Activated naive CD8-positive, alpha-beta T cell treated with anti-CD3 and anti-CD28 coated beads, Interleukin-2, amount 50 U/mL, for 16 hours (primary cell): Measurements from ENCODE around the gene CALM1.

Experiments
- DNase-seq: peaks from one replicate; pipeline ENCODE4 v3.0.0-alpha.2; 2020; ENCODE audit warnings: low read depth, low spot score

The CALM1 gene

GRCh38 chr14:90408713-90409112 lies 11.9 kb downstream of the CALM1 start:
- no peak for DNase-seq

- no peak for DNase-seq
Measured at GRCh38 chr14:90409209-90409730, 12.4 kb downstream of the CALM1 start.

DNA sequence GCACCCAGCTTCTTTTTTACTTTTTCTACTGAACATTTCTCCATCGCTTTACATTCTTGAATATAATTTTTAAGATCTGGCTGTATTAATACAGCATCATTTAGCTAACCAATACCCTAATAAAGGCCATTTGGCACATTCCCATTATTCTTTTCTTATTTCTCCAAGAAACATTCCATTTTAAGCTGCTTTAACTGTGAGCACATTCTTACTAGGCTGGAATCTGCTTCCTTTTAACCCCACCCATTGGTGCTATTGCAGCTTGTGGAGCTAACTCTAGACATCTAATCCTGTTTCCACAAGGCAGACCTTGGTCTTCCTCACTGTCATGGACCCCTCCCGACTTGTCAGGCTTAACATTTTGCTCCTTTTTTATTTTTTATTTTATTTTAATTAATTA lies 15.2 kb downstream of the CALM1 start:
- no peak for DNase-seq

GRCh38 chr14:90416720-90417119 lies 19.9 kb downstream of the CALM1 start:
- no peak for DNase-seq

GRCh38 chr14:90418053-90418452 lies 21.2 kb downstream of the CALM1 start:
- no peak for DNase-seq

- no peak for DNase-seq
Measured at GRCh38 chr14:90419200-90419599, 22.4 kb downstream of the CALM1 start.

DNA sequence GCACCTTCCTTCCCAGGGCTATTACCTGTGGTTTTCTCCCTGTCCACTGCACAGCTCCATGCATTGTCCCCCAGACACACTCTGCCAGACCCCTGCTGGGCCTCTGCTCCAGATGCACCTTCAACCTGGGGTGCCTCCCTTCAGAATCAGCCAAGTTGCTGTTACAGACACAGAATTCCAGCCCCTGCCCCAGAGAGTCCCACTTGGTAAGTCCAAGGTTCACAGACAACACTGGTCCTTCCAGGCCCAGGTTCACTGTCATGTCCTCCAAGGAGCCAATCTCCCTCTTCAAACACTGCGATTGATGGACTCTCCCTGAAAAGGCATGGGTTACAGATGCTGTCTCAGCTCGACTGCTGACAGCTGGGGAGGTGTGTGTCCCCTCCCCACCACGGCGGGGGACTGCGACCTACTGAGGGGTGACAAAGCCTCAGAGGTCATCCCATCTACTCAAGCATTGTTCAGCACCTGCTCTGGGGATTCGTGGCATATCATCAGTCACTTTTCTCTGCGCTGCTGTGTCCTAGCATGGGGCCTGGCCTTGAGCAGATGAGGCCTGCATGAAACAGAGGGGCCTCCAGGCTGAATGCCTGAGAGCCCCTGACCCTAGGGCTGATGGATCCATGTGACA lies 24.3 kb downstream of the CALM1 start:
- DNase-seq, result no peak

- no peak for DNase-seq
Measured at GRCh38 chr14:90421632-90422020, 24.8 kb downstream of the CALM1 start.

- no peak for DNase-seq
Measured at GRCh38 chr14:90423166-90423565, 26.3 kb downstream of the CALM1 start.

GRCh38 chr14:90424075-90424474 lies 27.2 kb downstream of the CALM1 start:
- no peak for DNase-seq

DNA sequence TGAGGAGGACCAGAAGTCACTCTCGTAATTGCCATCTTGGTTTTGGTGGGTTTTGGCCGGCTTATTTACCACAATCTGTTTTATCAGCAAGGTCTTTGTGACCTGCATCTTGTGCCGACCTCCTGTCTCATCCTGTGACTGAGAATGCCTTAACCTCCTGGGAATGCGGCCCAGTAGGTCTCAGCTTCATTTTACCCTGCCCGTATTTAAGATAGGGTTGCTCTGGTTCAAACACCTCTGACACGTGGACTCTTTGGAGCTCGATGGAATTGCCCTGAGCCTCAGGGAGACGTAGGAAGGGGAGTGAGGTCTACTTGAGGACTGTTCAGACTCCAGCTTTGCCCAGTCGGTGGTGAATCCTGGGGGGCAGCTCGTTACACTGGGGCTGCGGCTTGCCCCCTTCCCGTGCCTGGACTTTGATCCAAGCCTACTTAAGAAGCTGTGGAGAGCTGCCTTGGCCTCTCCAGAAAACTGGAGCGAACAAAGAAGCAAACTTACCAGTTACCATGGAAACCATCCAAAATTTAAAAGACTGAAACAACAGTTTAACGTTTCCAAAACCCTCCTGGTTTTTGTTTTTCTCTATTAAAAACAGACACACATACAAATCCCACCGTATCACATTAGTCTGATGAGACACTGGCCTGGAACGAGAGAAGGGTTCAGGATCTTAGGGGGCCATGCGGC lies 28.0 kb downstream of the CALM1 start:
- no peak for DNase-seq

- no peak for DNase-seq
Measured at GRCh38 chr14:90425373-90425879, 28.6 kb downstream of the CALM1 start.

DNA sequence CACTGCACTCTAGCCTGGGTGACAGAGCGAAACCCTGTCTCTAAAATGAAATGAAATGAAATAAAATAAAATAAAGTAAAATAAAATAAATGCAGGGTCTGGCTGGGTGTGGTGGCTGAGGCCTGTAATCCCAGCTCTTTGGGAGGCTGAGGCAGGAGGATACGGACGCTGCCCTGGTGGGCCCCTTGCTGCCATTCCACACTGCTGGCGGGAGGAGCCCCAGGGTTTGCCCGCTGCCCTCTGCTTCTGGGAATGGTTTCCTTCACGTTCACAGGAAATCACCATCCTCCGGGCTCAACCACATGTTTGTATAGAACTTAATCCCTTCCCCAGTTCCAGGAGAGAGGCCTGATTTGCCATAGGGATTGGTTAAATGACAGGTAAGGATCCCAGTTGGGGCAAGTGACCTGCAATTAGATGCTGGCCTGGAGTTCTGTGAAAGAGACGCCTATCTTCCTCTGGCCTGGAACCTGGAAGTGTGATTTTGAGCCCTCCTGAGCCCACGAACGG lies 29.3 kb downstream of the CALM1 start:
- no peak for DNase-seq

DNA sequence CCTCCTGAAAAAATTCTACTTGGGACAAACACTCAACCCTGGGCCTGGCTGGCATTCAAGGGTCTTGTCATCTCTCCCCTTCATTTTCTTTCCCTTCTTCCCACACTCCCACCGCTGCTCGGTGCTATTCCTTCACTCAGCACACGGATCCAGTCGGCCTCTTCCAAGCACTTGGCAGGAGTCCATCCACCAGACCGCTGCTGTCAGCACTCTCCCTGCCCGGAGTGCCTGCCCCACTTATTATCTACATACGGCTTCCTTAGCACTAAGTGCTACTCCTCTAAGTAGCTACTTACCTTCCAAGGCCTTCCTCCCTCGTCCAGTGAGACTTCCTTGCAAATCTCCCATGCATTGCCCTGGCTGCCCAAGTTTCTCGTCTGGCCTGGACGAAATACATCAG lies 29.8 kb downstream of the CALM1 start:
- DNase-seq, result no peak

GRCh38 chr14:90427848-90428426 lies 31.1 kb downstream of the CALM1 start:
- DNase-seq, result no peak

GRCh38 chr14:90428676-90429075 lies 31.8 kb downstream of the CALM1 start:
- no peak for DNase-seq

DNA sequence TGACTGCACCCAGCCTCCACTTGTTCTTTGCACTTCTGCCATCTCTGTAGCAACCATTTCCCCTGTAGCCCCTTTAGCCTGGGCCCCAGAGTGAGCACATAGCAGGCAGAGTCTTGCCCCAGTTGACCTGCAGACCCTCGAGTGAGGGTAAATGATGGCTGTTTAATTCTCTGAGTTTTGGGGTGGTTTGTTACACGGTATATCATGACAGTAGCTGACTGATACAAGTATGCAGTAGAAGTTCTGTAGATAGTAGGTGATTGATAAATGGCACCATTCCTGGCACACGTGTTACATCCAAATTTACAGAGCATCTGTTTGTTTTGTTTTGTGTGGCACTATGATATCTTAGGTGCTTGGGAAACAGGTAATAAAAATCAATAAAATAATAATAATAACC lies 32.4 kb downstream of the CALM1 start:
- no peak for DNase-seq

DNA sequence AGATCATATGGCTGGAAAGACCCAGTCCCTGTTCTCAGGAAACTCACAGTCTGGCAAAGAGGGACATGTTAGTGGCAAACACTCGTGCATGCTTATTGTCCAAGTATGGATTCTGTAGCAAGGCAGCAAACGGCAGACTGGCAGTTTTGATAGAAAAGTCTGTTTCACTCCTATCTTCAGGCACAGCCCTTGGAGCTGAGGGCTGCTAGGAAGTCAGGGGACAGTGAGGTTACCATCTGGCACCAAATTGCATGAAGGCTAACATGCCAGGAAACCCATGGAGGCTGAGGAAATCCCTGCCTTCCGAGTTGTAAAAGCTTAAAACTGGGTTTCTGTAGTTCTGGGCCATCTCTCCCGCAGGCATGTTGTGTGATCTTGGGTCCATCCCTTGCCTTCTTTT lies 32.9 kb downstream of the CALM1 start:
- DNase-seq, result no peak

GRCh38 chr14:90434370-90435020 lies 37.7 kb downstream of the CALM1 start:
- DNase-seq, result no peak

DNA sequence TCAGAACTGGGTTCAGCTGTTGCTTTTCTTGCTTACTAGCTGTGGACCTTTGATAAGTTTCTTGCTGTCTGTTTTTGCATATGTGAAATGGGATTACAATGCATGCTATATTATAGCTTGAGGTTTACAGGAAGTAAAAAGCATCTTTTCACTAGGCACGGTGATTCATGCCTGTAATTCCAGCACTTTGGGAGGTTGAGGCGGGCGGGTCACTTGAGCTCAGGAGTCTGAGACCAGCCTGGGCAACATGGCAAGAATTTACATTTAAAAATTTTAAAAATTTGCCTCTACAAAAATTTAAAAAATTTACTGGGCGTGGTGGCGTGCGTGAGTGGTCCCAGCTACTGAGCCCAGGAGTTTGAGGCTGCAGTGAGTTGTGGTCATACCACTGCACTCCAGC lies 42.0 kb downstream of the CALM1 start:
- DNase-seq, result no peak

DNA sequence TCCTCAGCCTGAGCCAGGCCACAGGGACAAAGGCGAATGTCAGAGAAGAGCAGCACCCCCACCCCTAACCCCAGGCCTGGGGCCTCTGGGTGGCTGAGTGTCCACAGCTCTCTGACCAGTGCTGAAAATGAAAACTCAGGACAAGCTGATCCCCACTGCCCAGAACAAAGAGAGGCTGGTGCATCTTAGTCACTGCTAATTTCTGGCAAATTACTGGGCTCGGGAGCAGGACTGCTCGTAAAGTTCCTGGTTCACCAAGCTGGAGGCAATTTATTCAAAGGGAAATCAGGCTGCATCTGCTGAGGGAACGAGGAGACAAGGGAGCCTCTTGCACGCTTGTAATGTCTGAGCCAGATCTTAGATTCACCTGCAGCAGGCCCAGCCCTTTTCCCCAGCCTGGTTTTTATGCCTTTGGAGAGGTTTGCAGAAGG lies 43.2 kb downstream of the CALM1 start:
- DNase-seq, result no peak

- no peak for DNase-seq
Measured at GRCh38 chr14:90440592-90440991, 43.8 kb downstream of the CALM1 start.
